T-helper 9 cell (primary cell): ENCODE measurements around the gene NPPC.
"Not testable (repeated sequence)": the region's sequence is repeated elsewhere in the genome, so short reads cannot be mapped to it uniquely, and the experiment has no call there.

Experiments
- DNase-seq: peaks from one replicate; pipeline ENCODE4 v3.0.0-alpha.2; 2020

NPPC gene

DNA sequence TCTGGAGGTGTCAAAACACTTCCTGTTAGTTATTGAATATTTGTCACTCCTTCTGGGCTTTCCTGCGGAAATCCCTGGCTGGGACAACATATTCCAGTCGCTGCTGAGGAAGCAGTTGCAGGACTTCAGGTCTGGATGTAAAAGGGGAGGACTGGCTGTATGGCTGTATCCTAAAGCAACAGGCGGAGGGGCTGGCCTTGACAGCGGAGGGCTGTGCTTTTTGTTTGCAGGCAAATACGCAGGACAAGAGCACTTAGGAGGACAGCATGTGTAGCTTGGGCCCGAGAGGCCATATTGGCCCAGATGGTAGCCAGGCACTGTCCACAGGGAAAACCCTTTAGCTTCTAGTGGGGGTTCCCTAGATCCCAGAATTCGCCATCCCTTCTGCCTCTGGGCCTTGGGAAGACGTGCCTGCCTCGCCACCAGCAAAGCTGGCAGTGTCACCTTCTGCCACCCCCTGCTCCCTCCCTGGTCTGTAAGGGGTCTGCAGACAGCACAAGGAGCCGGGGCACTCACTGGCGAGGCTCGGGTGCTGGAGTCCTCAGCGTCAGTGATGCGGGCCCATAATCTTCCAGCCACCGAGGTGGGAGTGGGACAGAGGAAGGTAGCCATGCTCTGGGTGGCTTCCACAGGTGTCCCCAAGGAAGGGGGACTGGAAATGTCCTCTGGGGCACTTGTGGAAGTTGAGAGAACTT is 6.7 kb downstream of the NPPC start:
- no peak for DNase-seq

DNA sequence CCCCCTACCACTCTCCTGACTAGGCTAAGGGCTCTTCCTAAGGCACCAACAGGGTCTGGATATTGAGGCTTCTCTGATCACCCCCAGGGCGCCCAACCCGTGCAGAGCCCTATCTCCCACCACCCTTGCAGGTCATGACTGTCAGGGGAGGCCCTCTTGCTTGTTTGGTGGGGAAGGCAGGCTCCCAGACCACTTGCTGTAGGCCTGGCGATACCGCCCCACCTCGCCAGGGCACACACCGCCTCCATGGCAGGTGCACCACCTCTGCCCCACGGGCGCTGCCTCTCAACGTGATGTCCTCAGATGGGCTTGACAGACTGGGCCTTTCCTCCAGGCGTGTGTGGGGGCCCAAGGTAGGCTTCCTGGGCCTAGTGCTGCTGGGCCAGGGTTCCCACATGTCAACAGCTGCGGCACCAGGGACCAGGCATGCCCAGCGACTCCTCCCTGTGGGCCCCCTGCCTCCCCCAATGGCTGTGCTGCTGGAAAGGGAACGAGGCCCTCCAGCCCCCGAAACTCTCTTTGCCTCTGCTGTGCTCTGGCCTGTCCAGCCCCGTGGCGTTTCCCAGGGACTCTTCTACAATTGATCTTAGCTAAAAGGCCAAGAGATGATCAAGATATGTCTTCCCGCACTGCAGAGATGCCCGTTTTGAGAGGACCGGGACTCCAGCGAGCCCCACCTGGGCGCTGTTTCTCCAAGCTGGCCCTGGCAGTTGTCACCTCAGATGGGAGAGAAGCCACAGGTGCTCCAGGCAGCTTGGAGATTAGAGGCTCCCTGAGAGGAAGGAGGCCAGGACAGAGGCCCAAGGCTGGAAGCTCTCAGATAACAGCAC is 7.5 kb downstream of the NPPC start:
- DNase-seq, result no peak

DNA sequence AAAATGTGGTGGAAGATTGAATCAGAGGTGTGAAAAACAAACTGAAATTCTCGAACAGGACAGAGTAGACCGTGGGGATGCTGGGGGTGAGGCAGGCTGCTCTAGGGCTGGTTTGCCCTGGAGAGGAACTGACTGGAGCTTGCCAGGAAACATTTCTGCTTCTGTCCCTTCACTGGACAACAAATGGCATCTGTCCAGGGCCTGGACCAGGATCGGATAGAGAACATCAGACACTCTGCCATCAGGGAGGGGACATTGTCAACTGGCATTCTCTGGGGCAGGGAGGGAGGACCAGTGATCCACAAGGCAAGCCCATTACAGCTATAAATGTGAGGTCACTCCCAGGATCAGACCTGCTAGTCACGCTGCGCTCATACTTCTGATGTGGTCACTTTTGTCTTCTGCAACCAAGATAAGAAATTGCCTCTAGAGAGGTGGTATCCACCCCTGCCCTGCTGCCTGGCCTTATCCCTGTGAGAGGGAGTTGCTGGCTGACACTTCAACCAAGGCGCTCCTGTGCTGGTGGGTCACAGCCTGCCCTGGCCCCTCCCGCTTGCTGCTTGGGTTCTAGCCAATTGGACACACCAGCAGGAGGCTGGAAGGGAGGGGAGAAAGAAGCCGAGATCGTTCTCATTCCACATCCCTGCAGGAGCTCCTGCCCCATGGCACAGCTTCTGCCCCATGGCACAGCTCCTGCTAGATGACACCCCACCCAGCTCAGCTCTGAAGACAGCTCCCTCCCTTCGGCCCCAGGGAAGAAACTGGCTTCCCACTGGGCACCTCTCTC is 8.7 kb downstream of the NPPC start:
- no peak for DNase-seq

DNA sequence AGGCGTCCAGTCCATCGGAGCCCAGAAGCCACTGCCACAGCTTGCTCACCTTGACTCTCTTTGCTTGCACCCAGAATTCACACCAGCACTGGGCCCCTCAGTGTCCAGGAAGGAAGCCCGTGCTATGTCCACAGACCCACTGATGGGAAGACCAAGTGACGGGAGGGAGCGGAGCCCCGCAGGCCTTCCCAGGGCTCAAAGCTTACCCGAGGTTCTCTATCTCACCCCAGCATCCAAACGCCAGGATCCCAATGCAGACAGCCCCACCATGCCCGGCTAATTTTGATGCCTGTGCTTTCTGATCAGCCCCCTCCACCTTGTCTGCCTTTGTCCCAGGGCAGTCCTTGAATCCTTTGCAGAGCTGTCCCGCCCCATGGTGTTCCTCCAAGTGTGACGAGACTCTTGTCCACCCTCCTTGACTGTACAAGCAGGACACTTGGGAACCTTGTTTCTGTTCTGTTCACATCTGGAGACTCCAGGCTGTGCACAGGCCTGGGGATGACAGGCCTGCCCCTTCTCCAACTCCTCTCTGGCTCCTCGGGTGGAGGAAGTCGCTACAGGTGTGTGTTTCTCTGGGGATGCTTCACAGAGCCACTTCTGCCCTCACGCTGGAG is 12.0 kb downstream of the NPPC start:
- no peak for DNase-seq

DNA sequence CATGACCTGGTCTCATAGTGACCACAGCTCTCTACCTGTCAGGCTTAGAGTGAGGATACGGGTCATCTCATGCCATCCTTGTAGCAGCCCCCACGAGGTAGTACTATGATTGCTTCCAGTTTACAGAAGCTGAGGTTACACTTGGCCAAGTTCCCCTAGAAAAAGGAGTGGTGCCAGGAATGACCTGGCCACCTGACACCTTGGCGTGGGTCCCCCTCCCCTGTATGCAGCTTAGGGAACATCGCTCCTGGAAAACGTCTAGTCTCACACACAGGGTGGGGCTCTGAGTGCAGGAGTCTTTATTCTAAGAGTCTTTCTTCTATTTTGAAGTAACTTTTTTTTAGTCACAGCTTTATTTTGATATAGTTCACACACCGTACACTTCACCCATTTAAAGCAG is 14.8 kb downstream of the NPPC start:
- no peak for DNase-seq

DNA sequence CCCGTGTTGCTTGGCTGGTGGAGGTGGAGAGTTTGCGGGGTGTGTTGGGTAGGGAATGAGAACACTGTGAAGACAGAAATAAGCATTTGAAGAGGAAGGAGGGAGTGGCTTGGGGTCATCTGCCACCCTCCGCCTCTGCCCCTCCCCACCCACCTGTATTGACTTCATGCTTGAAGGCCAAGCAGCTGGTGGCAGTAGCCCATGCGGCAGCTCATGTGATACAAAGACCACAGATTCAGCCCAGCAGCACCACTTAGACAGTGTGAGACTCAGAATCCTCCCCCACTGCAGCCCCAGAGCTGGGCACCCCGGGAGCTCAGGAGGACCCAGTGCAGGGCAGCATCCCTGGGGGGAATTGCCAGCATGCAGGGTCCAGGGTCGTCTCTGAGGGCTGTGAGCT is 15.4 kb downstream of the NPPC start:
- DNase-seq, result no peak

DNA sequence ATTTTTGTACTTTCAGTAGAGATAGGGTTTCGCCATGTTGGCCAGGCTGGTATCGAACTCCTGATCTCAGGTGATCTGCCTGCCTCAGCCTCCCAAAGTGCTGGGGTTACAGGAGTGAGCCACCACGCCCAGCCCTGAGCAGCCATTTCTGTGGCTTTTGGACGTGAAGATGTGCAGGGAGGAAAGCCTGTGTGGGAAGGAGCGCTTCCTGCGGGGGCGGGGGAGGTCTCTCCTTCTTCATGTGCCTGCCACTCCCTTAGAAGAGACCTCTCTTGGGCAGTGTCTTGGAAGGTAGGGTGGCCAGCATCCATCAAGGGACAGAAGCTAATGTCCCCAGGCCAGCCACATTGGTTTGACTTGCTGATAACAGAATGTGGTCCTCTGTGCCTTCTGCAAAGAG is 16.0 kb downstream of the NPPC start:
- DNase-seq, result not testable (repeated sequence)

DNA sequence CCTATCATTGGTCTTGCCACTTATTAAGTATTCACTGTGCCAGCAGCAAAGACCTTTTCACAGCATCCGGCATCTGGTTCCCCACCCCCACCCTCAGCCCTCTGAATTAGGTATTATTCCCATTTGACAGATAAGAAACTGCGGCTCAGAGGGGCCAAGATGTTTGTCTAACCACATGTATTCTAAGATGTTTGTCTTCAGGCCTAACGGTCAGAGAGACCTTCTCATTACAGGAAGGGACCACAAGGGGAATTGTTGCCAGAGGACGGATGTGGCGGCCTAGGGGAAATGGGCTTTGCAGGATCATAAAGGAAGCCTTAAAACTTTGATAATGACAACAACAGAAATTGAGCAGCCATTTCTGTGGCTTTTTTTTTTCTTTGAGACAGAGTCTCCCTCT is 16.6 kb downstream of the NPPC start:
- DNase-seq, result no peak

DNA sequence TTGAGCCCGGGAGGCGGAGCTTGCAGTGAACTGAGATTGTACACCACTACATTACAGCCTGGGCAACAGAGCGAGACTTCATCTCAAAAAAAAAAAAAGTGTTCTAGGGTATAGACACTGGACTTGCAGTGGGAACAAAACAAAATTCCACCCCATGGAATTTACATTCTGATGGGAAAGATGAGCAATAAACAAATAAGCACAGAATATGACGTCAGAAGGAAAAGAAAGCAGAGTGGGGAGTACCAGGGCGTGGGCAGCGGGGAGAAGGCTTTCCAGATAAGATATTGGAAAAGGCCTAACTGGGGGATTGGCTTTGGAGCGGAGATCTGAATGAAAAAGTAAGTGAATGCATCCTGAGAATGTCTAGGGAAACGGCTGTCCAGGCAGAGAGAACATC is 17.6 kb downstream of the NPPC start:
- DNase-seq, result no peak

DNA sequence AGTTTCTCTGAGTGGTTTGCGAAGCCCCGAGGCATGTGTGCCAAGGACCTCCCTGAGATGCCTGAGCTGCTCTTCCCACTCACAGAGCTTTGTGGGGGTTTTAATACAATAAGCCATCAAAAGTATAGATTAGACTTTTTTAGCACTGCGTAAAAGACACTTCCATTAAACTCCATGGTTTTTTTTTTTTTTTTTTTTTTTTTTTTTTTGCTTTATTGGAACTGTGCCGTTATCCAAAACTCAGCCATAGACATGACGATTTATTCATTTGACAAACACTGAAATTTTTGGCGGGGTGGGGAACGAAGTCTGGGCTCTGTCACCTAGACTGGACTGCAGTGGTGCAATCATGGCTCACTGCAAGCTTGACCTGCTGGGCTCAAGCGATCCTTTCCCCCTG is 18.4 kb downstream of the NPPC start:
- DNase-seq, result no peak

DNA sequence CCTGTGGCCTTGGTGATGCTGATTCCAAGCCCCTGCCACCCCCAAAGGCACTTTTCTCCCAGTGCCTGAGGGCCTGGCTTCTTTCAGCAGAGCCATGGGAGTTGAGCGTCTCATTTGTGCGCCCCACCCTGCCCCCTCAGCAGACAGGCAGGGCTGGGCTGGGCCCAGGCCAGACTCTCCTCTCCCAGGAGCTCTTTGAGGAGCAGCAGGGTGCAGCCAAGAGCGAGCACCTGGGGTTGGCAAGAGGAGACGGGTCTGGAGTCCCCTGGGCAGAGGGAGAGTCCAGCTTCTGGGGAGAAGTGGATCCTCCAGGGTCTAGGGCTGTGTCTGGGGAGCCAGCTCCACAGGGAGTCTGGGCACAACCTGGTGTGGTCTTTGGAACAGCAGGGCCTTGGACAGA is 21.2 kb downstream of the NPPC start:
- no peak for DNase-seq

DNA sequence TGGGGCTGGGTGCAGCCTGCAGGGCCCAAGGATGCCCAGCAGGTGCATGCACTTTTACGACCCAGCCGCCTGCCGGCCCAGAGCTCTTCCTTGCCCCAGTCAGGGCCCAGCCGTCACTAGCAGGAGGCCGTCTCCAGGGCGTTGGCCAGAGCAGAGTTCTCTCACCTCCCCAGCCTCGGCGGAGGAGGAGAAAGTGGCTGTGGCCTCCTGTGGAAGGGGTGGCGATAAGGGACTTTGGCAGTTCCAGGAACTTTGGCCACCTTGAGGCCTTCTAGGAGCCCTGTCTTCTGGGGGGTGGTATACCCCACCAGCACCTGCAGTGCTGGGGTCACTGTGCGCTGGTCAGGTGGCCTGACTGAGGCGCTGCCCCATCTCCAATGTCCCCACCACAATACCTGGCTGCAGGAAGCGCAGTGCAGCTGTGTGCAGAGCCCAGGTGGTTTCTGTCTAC is 22.0 kb downstream of the NPPC start:
- DNase-seq, result no peak

DNA sequence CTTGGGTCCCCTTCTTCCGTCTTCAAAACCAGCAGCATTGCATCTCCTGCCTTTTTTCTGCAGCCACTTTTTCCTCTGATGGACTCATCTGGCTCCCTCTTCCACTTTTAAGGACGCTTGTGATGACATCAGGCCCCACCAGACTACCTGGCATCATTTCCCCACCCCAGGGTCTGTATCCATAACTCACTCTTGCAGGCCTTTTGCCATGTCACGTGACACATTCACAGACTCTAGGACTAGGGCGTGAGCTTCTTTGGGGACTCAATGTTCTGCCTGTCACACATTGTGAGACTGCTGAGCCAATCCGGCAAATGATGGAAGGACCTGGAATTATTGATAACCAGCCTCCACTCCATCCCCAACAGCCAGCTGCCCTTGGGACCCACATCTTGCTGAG is 23.6 kb downstream of the NPPC start:
- no peak for DNase-seq

DNA sequence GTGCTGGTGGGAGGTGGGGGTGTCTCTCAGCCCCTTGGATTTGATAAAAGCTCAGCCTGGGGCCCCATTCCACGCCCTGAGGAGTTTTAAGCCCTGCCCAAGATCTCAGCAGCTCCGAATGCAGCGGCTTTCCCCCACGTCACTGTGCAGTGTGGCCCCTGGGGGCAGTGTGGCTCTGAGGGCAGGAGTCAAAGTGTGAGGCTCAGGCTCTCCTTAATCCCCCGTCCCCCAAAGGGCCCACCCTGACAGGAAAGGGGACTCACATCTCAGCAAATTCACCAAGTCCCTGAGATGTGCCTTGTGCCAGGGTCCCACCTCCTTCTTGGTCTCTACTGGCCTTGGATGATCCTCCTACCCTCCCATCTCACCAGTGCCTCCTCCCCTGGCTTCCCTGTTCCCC is 25.2 kb downstream of the NPPC start:
- DNase-seq, result no peak

DNA sequence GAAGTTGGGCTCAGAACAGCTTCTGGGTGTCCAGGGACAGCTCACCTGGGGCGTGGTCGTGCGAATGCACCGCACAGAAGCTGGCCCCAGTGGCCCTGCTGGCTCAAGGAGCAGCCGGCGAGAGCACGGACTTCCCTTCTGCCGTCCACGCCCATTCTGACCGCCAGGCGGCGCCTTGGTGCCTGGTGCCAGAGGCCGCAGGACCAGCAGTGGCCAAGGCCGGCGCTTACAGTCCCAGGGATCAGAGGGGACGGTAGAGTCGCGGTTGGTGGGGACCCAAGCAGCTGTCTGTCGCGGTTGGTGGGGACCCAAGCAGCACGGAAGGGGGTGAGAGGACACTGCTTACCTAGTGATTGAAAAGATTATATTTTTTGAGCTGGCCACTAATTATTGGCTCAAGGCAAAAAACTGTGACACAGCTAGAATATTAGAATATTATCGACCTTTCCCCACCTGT is 25.7 kb downstream of the NPPC start:
- DNase-seq, result peak; percentile 46

DNA sequence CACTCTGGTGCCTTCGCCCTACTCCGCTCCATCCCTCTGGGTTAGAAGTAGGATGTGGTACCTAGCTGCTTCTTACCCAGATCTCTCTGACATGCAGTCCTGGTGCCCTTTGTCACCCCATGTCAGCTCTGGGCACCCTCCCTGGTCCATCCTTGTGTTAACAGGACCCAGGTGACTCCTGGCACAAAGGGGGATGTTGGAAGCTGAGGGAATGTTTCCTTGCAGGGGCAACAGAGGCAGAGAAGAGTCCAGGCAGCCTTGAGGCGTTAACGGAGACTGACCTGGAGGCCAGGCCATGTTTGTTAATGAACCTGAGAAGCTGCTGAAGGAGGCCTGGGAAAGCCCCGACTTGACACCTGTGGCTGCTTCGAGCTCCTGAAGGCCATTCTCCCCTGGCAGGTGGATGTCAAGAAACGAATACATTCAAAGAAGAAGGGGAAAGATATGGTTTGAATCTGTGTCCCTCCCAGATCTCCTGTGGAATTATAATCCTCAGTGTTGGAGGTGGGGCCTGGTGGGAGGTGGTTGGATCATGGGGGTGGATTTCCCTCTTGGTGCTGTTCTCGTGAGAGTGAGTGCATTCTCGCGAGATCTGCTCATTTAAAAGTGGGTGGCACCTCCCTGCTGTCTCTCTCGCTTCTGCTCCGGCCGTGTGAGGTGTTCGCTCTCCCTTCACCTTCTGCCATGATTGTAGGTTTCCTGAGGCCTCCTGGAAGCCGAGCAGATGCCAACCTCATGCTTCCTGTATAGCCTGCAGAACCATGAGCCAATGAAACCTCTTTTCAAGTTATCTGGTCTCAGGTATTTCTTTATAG is 31.4 kb downstream of the NPPC start:
- no peak for DNase-seq

DNA sequence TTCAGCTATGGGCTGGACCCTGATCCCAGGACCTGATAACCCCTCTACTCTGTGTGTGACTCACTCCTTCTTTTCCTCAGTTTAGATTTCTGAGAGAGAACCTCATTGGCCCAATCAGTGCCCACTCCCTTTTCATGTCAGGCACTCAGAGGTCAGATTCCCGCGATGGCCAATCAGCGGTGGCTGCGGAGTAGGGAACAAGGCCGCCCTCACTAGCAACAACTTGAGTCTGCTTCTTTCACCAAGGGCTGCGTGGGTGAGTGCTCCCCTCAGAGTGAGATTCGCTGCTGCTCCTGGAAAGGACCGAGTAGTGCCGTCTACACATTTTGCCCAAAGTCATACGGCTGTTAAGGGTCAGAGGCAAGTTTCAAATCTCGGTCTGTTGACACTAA is 34.7 kb downstream of the NPPC start:
- DNase-seq, result no peak

DNA sequence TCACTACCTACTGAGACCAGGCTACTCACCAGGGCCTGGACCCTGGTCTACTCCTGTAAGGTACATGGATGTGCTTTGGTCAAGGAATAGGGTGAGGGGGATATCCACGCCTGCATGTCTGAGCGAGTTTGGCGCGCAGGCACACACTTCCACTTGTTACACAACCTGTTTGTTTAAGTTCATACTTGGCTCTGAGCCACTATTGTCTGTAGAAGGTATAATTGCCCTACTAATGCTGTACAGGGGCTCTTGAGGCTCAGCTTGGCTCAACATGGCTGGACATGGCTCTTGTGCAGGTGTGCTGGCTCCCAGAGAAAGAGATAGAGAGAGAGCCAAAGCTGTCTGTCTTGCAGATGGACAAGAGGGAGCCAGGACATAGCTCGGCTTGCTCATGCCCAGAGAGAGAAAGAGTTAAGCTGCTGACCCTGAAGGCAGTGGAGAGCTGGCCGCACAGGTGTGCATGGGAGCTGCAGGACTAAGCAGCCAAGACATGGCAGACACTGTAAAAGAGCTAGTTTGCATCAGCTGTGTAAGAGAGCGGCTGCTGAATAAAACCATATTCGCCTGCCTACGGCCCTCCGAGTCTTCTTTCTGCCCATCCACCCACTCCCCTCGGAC is 35.2 kb downstream of the NPPC start:
- no peak for DNase-seq

DNA sequence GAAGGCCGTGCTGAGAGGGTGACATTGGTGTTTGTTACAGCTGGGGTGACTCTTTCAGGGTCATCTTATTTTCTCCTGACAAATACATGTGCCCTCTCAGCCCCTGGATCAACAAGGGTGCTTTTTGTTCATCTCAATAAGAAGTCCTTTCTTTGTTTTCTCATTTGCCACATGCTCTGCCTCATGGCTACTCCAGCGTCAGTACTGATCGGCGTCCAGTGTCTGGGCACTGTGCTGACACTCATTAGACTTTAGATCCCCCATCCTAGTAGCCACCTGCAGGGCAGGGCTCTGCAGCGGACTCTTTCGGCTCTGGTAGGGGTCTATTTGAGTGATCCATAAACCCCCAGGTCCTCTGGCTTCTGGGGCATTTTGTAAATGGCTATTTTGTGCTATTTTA is 38.4 kb downstream of the NPPC start:
- no peak for DNase-seq

DNA sequence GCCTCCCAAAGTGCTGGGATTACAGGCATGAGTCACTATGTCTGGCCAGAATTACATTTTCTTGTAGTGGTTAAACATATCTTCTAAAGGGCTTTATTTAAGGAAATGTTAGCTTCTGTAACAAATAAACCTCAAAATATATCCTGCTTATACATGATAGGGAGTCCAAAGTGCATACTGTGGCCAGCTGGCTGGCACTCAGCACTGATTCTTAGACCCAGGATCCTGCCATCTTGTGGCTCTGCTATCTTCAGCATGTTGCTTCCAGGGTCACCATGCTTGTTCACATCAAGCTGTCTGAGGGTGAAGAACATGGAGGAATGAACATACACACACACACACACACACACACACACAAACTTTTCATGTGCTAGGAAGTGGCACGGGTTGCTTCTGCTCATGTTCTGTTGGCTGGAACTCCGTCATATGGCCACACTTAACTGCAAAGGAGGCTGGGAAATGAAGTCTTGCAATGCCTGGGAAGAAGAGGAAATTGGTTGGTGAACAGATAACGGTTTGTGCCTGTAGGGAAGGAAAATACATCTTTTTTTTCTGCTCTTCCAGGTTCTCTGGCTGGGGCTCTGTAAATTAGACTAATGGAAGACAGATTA is 40.0 kb downstream of the NPPC start:
- no peak for DNase-seq

DNA sequence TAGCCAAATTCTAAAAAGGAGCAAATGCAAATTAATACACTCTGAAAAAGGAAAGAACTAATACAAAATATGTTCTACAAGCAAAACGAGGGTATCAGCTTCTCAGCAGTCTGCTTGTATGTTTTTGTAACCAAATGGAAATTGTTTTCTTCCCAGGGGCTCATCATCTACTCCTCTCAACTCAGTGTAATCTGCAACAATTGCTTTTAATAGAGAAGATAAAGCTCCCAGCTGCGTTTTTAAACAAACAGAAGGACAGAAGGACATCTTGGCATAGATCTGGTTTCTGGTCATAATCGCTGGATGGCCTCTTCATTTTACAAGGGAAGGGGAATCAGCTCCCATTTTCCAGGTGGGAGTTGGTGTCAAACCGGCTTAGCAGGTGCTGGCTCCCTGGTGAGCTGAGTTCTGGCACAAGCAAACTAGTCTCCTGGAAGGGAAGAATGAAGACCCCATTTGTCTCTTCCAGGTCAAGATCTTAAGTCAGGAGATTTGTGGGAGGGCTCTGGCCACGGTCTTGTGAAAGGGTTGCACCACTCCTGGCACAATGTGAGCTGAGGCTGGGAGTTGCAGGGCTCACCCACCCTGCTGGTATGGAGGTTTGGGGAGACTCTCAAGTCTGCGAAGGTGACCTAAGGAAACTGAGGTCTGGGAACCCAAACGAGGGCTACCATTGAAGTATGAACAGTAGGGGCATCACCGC is 41.6 kb downstream of the NPPC start:
- no peak for DNase-seq
